ENCODE measurements around the gene EIF5. TPM values are rescaled to one million over a fixed set of nuclear protein-coding genes. Genes with fewer than 3 reads are reported as not detected.

EIF5 gene
- total and polyA plus RNA-seq, 12 donors, result 35.7 to 555 (median 236) TPM

DNA sequence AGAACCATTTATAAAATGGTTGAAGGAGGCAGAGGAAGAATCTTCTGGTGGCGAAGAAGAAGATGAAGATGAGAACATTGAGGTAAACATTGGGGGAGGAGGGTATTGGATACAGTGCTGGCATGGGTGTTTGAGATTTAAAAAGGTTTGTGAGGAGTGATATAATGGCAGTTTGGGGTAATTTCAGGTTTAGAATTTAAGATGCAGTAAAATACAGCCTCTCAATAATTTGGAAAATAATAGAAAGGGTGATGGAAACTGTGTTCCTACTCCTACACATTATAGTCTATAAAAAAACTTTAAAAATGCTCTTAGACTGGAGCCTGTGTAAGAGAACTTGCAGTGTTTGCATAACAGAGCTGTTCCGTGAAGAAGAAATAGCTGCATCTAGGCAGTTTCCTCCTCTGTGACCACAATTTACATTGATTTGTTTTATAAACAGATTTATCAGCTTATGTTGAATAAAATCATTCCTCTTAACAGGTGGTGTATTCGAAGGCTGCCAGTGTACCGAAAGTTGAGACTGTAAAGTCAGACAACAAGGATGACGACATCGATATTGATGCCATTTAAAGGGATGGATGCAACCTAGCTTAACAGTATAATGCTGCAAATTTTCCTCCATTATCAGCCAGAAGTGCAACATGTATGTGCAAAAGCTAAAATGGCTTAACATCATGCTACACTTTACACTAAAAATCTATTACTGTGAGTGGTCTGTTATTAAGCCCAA is 6.6 kb downstream of the EIF5 start:
- peaks cover 11 to 40% of the 10 kb centered on the region in 2 donors for H3K4me1 ChIP-seq (replicated peaks in 1 of 2)
- no peak overlapping the region for H3K27ac ChIP-seq
- H3K9me3 ChIP-seq (replicated peaks in 1 of 3), result no peaks in the 10 kb centered on the region
- peaks cover 0 to 90% of the 10 kb centered on the region in 2 donors for H3K36me3 ChIP-seq (replicated peaks in 1 of 2)
- intact Hi-C loops (cut with DNase I), result loop anchor here in 1 of 2 donors (10.0 kb wide), 1 partner anchor 124 kb away; no protein-coding TSS in a partner anchor
- H3K4me3 ChIP-seq, result no peak overlapping the region
- no peak for DNase-seq
- H3K27me3 ChIP-seq, result no peaks in the 10 kb centered on the region
- TF ChIP-seq POLR2A (IDR thresholded peaks at IDR 0.05), result no peak
- 84 to 89% (median 87%) methylated on average over 6 of the region's 6 CpGs for WGBS, 4 donors

DNA sequence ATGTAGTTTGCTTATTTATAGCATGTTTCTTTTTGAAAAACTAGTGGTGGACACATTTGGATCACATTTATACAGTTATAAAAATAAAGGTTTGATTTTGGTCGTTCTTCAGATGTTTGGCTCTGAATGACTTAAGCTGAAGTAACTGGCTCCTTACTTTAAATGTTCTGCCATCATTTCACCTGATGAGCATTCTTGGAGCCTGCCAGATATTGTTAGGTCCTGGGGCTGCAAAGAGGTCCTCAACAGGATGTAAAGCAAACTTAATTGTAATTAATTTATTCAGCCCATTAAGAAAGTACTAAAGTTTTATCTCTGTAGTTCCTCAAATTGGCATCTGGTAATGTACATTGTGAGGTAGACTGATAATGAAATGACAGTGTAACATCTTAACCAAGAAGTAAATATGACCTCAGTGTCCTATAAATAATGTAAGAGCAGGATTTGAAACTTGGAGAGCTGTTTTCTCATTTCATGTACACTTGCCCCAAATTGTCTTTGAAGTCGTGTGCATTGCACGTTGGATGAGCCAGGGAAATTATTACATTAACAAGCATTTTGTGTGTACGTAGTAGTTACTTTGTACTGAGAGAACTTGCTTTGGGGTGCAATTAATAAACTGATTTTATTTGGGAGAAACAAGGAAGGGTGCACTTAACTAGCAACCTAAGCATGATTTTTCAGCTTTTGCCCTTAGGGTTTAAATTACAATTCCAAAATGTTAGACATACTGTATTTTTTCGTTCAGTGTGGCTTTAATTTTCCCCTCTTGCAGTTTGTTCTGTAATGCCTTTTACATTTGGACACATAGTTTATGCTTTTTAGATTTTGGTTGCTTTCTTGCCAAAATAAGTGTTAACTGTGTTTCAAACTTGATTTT is 7.5 kb downstream of the EIF5 start:
- Histone ChIP-seq H3K27ac (no peak overlapping the region), H3K4me1 (replicated peaks in 1 of 2) (peaks cover 4 to 34% of the 10 kb centered on the region in 2 donors), H3K36me3 (replicated peaks in 1 of 2) (peaks cover 0 to 82% of the 10 kb centered on the region in 2 donors), H3K4me3 (no peak overlapping the region), H3K27me3 (no peaks in the 10 kb centered on the region), H3K9me3 (replicated peaks in 1 of 3) (no peaks in the 10 kb centered on the region)
- WGBS, 4 donors, result 64 to 78% (median 65%) methylated on average over 5 of the region's 5 CpGs
- no peak for TF ChIP-seq POLR2A (IDR thresholded peaks at IDR 0.05)
- TF ChIP-seq, protein P1, sequence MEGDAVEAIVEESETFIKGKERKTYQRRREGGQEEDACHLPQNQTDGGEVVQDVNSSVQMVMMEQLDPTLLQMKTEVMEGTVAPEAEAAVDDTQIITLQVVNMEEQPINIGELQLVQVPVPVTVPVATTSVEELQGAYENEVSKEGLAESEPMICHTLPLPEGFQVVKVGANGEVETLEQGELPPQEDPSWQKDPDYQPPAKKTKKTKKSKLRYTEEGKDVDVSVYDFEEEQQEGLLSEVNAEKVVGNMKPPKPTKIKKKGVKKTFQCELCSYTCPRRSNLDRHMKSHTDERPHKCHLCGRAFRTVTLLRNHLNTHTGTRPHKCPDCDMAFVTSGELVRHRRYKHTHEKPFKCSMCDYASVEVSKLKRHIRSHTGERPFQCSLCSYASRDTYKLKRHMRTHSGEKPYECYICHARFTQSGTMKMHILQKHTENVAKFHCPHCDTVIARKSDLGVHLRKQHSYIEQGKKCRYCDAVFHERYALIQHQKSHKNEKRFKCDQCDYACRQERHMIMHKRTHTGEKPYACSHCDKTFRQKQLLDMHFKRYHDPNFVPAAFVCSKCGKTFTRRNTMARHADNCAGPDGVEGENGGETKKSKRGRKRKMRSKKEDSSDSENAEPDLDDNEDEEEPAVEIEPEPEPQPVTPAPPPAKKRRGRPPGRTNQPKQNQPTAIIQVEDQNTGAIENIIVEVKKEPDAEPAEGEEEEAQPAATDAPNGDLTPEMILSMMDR (IDR thresholded peaks at IDR 0.05), result no peak
- intact Hi-C loops (cut with DNase I), result loop anchor here in 1 of 2 donors (10.0 kb wide), 1 partner anchor 123 kb away; no protein-coding TSS in a partner anchor
- DNase-seq, result no peak

DNA sequence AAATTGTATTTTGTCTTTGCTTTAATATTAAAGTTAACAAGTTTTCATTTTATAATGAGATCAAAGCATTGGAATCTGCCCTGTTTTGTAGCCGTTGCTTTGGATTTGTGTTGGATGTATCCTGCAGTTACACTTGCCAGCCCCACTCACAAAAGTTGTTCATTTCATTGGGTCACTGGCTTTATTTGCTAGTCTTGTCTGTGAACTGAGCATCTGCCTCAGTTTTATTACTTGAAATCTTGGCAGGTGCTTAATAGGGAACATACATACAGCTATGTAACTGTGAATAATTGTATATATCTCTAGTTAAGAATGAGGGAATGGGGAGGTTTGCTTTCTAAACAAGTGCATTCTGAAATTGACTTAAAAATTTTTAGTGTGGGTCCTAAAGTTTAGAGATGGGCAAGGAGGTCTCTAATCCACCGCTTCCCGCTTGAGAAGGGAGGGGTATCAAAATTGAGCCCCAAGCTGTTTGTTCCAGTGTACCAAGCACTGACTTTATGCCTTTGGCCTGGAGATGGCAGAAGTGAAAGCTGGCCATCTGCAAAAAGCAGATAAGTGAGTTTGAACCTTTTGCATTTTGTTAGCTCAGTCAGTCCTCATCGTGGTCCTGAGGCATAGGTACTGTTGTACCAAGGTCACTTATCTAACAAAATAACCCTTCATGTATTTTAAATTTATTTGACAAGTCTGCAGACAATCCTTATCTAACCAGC is 9.3 kb downstream of the EIF5 start:
- WGBS, 4 donors, result 66 to 80% (median 77%) methylated on average over 4 of the region's 4 CpGs
- Histone ChIP-seq H3K4me3 (no peak overlapping the region), H3K4me1 (replicated peaks in 1 of 2) (peaks cover 4 to 32% of the 10 kb centered on the region in 2 donors), H3K27ac (no peak overlapping the region), H3K9me3 (replicated peaks in 1 of 3) (no peaks in the 10 kb centered on the region), H3K36me3 (replicated peaks in 1 of 2) (peaks cover 0 to 63% of the 10 kb centered on the region in 2 donors), H3K27me3 (no peaks in the 10 kb centered on the region)
- TF ChIP-seq, protein P1 (IDR thresholded peaks at IDR 0.05), result no peak
- intact Hi-C loops (cut with DNase I), result loop anchor here in 1 of 2 donors (10.0 kb wide), 1 partner anchor 121 kb away; no protein-coding TSS in a partner anchor
- DNase-seq, result no peak

DNA sequence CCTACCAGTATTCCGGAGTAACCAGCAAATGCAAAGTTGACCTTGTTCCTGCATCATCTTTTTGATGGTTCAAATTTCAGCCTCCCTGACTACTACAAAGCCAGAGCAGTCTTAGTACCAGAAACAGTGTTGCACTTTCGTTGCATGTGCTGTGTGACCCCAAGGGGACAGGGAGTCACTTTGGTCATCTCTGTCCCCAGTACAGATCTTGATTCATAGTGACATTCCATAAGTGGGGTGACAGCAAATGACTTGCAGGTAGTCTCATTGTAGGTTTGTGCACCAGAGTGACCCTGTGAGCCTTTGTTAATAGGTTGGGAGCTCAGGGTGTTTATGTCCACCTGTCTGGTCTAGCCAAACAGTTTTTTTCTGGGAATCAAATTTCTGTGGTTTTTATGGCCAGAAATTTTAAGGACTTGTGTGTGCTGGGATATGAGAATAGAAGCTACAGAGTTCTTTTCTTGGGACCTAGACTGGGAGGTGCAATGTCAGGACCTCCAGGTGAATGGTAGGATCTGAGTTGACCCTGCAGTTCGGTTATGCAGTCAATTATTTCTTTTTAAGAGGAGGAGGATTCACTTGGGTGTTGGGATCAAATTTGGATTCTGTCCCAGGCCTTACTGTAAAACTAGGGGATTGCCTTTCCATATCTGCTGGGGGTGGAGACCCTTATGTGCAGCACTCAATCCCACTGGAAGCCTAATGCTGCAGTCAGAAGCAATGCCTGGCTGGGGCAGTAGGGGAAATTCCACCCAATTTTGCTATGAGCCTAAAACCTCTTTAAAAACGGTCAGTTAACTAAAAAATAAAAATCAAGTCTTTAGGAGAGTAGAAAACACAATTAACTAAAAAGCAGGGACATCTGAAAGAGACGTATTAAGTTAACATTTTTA is 10.1 kb downstream of the EIF5 start:
- Histone ChIP-seq H3K27me3 (no peaks in the 10 kb centered on the region), H3K36me3 (replicated peaks in 1 of 2) (peaks cover 0 to 55% of the 10 kb centered on the region in 2 donors), H3K4me1 (replicated peaks in 1 of 2) (peaks cover 4 to 32% of the 10 kb centered on the region in 2 donors), H3K4me3 (no peak overlapping the region), H3K9me3 (replicated peaks in 1 of 3) (no peaks in the 10 kb centered on the region), H3K27ac (no peak overlapping the region)
- no peak for DNase-seq
- WGBS, 4 donors, result 70 to 80% (median 78%) methylated on average over 5 of the region's 5 CpGs
- intact Hi-C loops (cut with DNase I), result loop anchor here in 1 of 2 donors (10.0 kb wide), 1 partner anchor 121 kb away; no protein-coding TSS in a partner anchor
- TF ChIP-seq POLR2A (IDR thresholded peaks at IDR 0.05), result no peak
- TF ChIP-seq, protein P1 (IDR thresholded peaks at IDR 0.05), result peak in 1 of 6 experiments; percentile 2
